Hematopoietic multipotent progenitor cell treated with erythropoietin and hydrocortisone succinate and interleukin-3 and kit ligand, for 17 days (in vitro differentiated cells): ENCODE results near the gene ROGDI.

Source experiments
- DNase-seq: peaks from one replicate; pipeline ENCODE4 v3.0.0-alpha.2; 2015; ENCODE audit warnings: low spot score

ROGDI gene, protein sequence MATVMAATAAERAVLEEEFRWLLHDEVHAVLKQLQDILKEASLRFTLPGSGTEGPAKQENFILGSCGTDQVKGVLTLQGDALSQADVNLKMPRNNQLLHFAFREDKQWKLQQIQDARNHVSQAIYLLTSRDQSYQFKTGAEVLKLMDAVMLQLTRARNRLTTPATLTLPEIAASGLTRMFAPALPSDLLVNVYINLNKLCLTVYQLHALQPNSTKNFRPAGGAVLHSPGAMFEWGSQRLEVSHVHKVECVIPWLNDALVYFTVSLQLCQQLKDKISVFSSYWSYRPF

DNA sequence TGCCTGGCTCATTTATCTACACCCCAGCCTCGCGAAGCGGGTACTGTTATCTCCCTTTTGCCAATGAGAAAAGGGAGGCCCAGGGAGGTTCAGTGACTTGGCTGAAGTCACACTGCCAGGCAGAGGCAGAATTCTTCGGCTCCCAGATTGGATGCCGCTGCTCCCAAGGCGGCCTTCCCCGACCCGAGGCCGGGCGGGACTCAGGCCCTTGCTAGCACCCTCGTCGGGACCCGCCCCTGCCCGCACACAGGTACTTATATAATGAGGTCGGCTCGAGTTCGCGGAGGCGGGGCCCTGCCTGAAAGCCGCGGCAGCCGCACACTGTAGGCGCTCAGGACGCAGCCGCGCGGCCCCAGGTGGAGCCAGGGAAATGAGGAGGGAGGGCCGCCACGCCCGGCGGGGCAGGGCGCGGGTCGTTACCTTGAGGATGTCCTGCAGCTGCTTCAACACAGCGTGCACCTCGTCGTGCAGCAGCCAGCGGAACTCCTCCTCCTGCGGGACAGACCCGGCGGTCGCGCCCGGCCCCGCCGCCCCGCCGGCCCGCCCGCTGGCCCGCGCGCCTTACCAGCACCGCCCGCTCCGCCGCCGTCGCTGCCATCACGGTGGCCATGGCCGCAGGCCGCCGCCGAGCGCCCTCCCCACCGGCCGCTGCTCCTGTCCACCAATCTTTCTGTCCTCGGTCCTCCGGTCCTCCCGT is at the start of gene ROGDI:
ROGDI (minus strand) TSS at position 672 of the 697 bp plus-strand sequence; CDS start at position 610, 62 bp downstream.
- peak; percentile 79 for DNase-seq

DNA sequence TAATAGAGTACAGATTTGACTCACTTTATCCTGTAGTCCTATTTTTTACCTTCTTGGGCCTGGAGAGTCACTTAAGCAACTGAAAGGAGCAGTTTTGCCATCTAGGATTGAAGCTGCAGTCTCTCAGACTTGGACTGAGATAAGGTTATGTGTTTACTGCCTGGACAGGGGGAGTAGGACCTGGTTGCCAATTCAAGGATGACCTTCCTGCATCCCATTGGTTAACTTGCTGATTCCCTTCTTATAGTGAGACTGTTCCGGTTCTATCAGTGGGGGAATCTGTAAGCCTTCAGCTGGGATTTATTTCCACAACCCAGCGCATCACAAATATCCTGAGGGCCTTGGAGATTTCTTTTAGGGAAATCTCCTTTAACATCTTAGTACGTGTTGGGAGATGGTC is 47.8 kb upstream of the ROGDI start:
- DNase-seq, result peak; percentile 26

DNA sequence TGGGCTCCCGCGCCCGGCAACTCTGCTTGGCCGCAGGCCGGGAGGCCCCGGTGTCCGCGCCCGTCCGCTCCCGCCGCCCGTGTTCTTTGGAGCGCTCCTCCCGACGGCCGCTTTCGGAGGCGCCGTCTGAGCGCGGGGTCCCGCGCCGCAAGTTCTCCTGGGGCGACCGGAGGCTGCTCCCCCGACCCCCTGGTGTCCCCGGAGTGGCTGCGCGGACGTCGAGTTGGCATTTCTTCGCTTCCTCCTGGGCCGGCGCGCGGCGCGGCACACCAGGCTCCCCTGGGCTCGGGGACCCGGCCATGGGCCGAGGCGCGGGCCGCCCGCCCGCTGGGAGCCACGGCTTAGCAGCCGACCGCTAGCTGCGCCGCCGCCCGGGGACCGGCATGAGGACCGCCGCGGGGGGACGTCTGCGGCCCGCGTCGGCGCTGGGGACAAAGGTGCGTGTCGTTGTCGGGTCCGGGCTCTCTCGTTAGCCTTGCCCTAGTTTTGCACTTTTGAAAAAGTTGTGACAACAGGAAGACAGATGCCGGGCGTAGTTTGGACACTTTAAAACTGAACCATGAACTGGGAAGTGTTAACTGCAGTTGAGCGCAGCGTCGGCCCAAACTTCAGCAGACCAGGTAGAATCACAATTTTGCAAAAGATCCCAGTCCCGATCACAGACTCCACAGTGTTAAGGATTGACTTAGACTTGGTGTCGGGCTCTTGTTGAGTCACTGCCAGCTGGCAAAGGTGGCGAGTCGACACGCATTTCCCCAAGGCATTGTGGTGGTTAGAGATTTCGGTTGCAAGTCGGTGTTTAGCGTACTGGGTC is 45.5 kb upstream of the ROGDI start:
- DNase-seq, result peak; percentile 76

DNA sequence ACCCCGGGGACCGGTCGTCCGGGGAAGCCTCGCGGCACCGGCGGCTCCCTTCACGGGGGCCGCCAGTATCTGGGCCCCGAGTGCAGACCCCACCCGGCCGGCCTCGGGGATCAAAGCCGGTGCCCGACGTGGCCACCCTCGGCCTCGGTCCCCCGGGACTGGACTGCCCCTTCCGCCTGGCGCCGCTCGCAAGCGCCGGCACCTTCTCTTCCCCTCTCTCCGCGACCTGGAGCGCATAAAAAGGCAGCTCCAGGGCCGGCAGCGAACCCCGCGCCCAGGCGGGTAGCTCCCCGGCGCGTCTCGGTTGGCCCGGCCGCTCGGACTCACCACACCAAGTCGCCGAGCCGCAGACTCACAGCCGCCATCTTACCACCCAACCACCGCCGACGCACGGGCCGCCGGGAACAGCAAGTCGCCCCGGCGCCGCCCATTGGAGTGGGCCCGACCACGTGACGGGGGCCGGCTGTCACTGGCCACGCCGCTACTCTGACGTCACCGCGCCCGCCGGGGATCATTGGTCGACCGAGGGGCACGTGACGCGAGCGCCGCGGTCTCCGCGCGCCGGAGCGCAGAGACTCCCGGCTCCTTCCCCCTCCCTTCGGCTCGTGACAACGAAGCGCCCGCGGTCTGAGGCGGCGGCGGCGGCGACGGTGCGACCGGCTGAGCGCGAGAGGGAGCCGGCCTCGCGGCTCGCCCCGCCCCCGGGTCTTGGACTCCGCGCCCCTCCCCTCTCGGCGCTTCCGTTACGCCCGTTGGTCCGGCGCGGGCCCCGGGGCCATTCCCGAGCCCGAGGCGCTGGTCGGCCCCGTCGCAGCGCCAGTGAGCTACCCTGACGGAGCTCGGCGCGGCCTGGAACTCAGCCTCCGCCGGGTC is 44.7 kb upstream of the ROGDI start, which contains the start of the genes GLYR1 and UBN1:
GLYR1 (minus strand) TSS at position 388 of the 873 bp plus-strand sequence; CDS start at position 365, 23 bp downstream.
UBN1 (plus strand) TSS at position 581 of the 873 bp plus-strand sequence. CDS start 5,437 bp downstream, outside the sequence.
- peak; percentile 99 for DNase-seq

DNA sequence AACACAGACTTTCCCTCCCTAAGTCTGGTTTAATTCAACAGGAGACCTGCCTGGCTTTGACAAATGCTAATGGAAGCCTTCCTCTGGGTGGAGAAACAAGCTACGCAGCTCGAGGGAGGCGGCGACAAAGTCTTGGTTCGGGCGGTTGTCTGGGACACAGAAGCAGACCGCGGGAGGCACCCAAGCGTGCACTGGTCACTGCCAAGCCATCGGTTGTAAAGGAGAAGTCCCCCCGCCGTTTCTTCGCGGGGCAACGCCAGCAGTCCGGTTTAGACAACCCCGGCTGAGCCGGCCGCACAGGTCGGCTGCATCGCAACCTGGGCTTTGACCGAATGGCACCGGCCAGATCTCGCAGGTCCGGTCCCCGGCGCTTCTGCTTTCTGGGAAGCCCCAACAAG is 44.1 kb upstream of the ROGDI start:
- DNase-seq, result peak; percentile 59

DNA sequence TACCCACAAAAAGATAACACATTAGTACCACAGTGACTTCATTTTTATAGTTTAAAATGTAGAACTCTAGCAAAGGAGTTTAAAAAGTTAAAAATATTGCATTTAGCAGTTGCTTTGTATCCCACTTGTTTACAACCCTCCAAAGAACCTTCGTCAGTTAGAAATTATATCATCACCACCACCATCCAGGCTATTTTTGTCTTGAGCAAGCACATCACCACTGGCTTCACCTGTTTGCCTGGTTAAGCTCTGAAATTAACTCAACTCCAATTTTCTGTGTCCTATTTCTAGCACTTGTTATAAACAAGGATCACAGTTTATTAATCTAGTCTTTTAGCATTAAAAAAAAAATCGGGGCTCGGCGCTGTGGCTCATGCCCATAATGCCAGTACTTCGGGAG is 38.6 kb upstream of the ROGDI start:
- DNase-seq, result no peak

DNA sequence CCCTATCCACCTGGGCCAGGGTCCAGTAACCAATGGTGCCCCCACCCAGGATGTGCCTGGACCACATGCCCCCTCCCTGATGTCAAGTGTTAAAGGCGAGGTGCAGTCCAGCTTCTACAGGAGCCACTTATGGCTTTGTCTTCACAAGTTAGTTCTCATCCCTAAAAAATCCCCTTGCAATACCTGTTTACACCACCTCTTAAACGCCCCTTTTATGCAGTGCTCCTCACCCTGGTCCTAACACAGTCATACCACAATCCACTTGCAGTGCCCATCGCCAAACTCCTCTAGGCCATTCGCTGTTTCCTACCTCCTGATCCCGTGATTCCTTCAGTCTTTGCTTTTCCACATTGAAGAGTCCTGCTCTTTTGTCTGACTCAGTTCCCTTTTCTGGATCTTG is 37.5 kb upstream of the ROGDI start:
- DNase-seq, result no peak

DNA sequence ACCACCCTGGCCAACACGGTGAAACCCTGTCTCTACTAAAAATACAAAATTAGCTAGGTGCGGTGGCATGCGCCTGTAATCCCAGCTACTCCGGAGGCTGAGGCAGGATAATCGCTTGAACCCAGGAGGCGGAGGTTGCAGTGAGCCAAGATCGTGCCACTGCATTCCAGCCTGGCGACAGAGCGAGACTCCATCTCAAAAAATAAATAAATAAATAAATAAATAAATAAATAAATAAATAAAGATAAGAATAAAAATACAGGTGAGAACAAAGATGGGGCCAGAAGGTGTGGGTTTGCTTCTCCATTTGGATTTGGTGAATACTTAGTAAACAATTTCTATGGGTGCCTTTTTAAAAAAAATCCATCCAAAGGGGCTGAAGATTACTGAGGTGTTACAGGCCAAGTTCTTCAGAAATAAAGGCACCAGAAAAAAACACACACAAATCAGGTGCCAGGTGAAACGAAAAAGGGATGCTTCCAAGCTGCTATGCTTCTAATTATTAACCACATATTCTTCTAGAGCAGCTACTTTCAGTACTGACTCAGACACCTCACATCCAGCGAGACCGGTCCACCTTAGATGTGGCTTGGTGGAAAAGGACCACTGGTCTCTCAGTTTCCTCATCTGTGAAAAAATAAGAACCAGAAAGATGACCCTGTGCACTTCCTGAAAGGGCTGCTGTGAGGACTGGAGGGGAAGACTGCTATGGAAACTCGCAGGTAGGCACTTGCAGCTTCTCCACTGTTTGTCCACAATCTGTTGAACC is 35.5 kb upstream of the ROGDI start:
- DNase-seq, result no peak

DNA sequence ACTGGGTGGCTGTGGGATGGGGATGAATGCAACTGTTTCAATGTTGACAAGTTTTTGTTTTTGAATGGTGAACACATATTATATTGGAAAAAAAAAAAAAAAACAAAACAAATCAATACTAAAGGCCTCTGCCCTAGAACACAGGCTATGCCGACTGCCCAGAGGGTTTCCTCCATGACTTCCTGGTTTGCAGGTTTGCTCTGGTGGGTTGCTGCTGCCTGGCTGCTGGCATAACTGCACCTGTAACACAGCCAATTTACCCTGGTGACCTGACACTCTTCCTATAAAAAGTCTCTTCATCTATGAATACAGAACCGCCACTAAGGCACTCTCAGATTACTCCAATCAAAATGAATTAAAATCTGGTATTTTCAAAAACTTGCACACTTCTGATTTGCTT is 34.3 kb upstream of the ROGDI start:
- DNase-seq, result no peak

DNA sequence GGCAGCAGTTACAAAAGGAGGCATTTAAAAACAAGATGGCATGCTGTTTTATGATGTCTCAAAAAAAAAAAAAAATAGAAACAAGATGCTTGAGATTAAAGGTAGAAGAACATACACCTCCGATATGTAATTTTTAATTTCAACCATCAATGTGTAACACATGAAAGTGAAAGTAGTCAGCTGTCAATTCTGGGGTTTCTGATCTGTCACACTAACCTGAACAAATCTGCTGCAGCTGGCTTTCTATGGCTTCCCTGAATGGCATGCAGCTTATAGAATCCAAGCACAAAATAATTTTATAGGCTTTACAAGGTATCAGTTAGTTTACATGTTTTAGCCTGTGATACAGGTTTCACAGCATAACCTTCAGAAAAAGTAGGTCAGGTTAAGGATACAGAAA is 31.2 kb upstream of the ROGDI start:
- DNase-seq, result no peak

DNA sequence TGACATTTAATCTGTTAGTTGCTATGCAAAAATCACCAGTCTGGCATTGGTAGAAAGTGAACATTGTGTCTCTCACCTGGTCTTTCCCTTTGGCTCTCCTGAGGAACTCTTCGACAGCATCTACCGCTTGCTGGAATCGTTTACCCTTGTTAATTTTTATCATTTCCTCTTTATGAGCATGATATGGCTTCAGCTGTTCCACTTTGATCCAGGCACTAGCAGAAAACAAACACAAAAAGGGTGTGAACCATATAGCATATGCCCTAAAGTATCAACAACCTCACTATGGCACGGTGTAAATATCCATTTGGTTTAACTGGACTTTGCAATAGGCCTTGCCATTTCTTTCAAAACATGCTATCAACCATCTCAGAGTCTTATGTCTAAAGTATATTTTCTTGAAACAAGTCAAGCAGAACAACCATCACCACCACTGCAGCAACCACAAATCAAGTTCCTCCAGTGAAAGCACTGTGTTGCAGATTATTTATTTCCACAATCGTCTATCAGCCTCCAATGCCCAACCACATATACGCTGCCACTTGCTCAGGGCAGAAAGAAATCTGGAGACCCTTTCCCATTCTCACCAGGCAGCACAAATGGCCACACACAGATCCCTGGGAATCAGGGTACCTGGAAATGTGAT is 30.4 kb upstream of the ROGDI start:
- no peak for DNase-seq

DNA sequence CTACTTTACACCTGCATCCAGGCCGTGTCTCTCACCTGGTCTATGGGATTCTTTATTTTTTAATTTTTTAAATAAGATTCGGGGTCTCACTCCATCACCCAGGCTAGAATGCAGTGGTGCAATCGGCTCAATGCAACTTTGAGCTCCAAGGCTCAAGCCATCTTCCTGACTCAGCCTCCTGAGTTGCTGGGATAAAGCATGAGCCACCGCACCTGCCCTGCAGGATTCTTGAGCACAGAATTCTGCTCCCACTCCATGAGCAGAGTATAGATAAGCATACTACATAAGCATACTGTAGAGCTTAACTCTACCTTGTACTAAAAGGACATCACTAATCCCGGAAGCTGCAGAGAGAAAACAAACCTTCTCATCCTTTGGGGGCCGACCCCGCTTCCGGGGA is 29.2 kb upstream of the ROGDI start:
- no peak for DNase-seq

DNA sequence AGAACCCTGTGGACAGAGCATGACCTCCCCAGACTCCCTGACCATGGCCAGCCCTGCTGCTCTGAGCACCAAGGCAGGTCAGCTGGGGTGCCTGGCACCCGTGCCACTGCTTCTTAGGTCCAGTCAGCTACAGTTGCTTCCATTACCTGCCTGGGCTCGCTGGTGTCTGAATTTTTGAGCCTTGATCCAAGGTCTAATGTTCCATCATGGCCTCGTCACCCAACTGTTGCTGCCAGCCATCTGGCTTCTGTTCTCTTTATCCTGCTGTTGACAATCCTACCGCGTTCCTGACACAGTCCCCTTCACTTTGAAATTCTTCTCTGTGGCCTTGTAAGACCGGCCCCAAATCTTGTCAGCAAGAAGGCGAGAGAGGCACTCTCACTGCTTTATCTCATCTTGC is 28.0 kb upstream of the ROGDI start:
- no peak for DNase-seq

DNA sequence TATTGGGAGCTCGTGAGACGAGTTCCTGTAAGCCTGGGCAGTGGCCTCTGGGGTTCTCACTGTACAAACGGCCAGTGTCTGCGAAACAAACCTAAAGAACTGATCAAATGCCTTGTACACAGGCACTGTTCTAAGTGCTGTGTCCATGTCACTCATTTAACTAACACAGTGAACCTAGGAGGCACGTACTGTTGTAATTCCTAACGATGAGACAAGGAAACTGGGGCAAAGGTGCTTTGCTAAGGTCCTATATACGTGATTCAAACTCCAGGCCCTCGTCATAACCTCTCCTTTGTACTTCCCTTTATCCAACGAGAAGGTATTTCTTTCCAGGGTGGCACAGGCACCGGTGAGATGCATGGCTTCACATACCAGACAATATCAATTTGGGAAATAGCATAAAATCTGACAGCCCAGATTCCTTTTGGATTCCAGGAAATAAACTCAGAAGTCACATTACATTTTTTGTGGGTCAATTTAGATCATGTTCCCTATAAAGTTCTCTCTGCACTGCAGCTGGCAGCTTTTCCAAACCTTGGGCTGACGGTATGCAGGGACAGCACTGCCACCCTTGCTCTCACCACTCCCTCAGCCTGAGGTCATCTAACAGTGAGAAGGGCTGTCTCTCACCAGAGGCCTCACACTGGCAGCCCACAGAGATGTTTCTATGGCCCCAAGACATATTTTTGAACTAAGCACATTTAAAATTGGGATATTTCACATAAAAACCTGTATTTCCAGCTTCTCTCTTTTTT is 26.3 kb upstream of the ROGDI start:
- no peak for DNase-seq

DNA sequence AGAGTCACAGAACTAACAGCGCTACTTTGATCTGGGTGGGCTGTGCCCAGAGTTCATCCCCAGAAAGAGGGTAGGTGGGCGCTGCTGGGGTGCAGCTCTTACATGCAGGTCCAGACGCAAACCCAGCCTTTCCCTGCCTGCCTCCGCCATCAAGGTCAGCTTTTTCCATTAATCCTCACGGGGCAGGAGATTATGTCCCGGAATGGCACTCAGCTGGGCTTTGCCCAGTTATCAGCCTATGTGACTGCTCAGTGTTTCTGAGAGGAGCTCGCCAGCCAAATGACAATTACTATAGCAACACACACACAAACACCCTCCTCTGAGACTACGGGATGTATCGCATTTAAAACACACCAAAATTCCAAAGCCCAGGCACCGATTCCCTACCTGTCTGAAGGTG is 24.5 kb upstream of the ROGDI start:
- DNase-seq, result no peak

DNA sequence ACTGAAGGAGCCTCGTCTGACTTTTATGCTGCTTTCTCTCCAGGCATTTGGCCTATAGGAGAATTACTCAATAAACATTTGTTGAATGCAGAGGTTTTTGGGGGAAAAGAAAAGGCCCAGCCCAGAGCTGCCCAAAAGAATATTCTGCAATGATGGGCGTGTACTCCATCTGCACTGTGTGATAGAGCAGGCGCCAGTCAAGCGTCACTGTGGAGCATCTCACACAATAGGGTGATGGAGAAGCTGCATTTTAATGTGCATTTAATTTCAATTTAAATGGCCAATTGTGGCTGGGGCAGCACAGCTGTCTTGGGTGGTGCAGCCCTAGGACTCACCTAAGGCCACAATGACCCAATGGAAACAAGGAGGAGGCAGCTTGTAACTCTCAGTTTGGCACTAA is 24.1 kb upstream of the ROGDI start:
- DNase-seq, result peak; percentile 65

DNA sequence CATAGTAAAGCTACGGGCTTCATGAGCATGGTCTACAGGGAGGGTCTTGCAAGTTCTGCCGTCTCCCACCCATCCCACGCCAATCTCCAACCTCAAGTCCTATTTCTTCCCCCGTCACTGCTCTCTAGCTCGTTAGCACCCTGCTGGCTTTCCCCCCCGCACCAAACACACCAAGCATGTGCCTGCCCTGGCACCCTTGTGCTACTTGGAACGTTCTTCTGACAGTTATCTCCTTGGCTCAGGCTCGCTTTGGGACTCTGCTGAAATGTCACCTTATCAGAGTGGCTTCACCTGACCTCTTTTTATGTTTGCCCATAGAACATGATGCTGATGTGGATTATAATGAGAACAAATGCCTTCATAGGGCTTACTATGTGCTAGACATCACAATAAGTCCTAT is 22.8 kb upstream of the ROGDI start:
- DNase-seq, result peak; percentile 80

DNA sequence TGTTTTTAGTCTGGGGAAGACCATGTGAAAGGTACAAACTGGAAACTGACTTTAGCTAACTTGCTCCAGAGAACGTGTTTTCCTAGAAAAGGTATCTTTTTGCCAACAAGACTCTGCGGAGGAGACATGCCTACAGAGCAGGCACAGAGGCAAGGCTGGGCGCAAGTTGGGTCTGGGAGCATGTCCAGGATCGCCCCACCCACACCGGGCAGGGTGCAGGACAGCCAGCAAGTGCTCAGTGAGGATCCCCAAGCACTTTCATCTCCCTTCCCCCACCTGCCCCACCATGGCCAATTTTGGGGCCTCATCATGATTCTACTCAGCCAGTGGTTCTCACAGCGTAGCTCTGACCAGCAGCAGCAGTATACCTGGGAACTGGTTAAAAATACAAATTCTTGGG is 18.2 kb upstream of the ROGDI start:
- DNase-seq, result no peak

DNA sequence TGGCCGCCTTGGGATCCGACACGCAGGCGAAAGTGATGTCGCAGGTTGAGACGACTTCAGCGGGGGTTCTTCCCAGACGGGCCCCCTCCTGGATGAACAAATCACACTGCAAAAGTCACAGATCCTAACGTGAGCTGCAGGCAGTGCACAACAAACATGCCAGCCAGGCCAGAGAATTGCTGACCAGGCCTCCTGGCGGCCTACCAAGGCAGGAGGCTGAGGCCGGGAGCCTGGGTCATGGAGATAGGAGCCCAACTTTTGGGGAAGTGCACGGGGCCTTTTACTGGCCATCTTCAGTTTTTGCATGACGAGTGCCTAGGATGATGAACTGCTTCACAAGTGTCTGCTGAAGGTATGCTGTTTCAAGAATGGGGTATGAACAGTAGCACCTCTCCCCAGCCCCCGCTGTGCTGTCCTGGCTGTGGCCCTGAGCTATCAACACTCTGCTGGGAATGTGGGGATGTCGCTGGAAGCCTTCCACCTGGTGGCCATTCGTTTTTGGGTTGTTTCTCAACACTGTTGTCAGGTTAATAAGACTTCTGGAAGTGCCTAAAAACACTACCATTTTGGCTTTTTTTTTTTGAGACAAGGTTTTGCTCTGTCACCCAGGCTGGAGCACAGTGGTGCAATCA is 12.2 kb upstream of the ROGDI start:
- no peak for DNase-seq
